Breast epithelium (tissue), 3 donors: ENCODE data around the gene CCDC74B.
"Not testable (repeated sequence)": the region's sequence is repeated elsewhere in the genome, so short reads cannot be mapped to it uniquely, and the experiment has no call there.

Experiments
- CTCF ChIP-seq, 3 donors: fragments of 450-650 bp; IDR thresholded peaks; one replicate each; pipeline ENCODE4 v1.5.1; 2016 to 2017; ENCODE audit warnings: antibody characterized with exemption in 3 of 3, mild to moderate bottlenecking in 3 of 3, moderate library complexity in 3 of 3
- POLR2AphosphoS5 ChIP-seq, 3 donors: sonication (generic); formaldehyde crosslinking; IDR thresholded peaks; one replicate each; pipeline ENCODE4 v1.6.1; 2017; ENCODE audit warnings: antibody characterized with exemption in 3 of 3

- not testable (repeated sequence) for TF ChIP-seq POLR2AphosphoS5 (IDR thresholded peaks at IDR 0.05)
- peak; percentile 37 to 82 (median 40) for TF ChIP-seq CTCF (IDR thresholded peaks at IDR 0.05)
These were observed 37.2 kb upstream of the CCDC74B start, which contains the start of gene MZT2B for GRCh38 chr2:130181880-130182682.
